ENCODE results near the gene SYNE1. TPM values are rescaled to one million over a fixed set of nuclear protein-coding genes. Genes with fewer than 3 reads are reported as not detected.
"Not testable (repeated sequence)": the region's sequence is repeated elsewhere in the genome, so short reads cannot be mapped to it uniquely, and the experiment has no call there.

SYNE1 gene
- total RNA-seq, 3 donors from 2014 or later, result 16.8 to 78.6 (median 22.3) TPM

- Histone ChIP-seq H3K9me3 (no peaks in the 10 kb centered on the region), H3K36me3 (ENCODE audit: low read depth) (no peaks in the 10 kb centered on the region)
- ATAC-seq, result no peak
These were observed 140.4 kb downstream of the SYNE1 start for GRCh38 chr6:152496731-152497130.

DNA sequence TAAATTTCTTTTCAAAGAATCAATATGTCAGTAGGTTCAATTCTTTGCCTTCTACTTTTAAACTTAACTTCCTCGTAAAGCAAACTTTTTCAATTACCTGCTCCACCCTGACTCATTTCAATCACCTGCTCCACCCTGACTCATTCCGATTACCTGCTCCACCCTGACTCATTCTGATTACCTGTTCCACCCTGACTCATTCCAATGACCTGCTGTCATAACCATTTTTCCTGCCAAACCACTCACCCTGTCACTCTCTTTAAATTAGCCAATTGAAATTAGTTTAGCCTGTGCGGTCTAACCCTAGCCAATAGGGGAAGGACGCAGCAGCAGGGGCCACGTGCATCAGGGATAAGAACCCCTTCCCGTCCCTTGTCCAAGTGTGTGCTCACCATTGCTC, 141.7 kb downstream of the SYNE1 start:
- H3K36me3 ChIP-seq (ENCODE audit: low read depth); intact Hi-C loops (cut with DNase I, micrococcal nuclease); H3K4me3 ChIP-seq; H3K9me3 ChIP-seq; ATAC-seq; DNase-seq; H3K4me1 ChIP-seq (ENCODE audit: low read depth): not testable (repeated sequence)

More at GRCh38 chr6:152496731-152497130, 140.4 kb downstream of the SYNE1 start:
- Histone ChIP-seq H3K4me1 (ENCODE audit: low read depth) (no peaks in the 10 kb centered on the region), H3K4me3 (no peak overlapping the region)
- no peak for TF ChIP-seq CTCF (IDR thresholded peaks at IDR 0.05)
- no peak for DNase-seq
- intact Hi-C loops (cut with DNase I, micrococcal nuclease), result no loop called here

GRCh38 chr6:152492281-152492680, 144.9 kb downstream of the SYNE1 start:
- ATAC-seq; H3K4me1 ChIP-seq (ENCODE audit: low read depth); H3K4me3 ChIP-seq; H3K9me3 ChIP-seq; intact Hi-C loops (cut with DNase I, micrococcal nuclease); H3K36me3 ChIP-seq (ENCODE audit: low read depth); DNase-seq: not testable (repeated sequence)

GRCh38 chr6:152491501-152491900, 145.7 kb downstream of the SYNE1 start:
- DNase-seq; intact Hi-C loops (cut with DNase I, micrococcal nuclease); H3K36me3 ChIP-seq (ENCODE audit: low read depth); H3K4me1 ChIP-seq (ENCODE audit: low read depth); H3K9me3 ChIP-seq; ATAC-seq; H3K4me3 ChIP-seq: not testable (repeated sequence)

GRCh38 chr6:152490971-152491378, 146.2 kb downstream of the SYNE1 start:
- DNase-seq; H3K9me3 ChIP-seq; intact Hi-C loops (cut with DNase I, micrococcal nuclease); ATAC-seq; H3K4me1 ChIP-seq (ENCODE audit: low read depth); H3K36me3 ChIP-seq (ENCODE audit: low read depth); H3K4me3 ChIP-seq: not testable (repeated sequence)

DNA sequence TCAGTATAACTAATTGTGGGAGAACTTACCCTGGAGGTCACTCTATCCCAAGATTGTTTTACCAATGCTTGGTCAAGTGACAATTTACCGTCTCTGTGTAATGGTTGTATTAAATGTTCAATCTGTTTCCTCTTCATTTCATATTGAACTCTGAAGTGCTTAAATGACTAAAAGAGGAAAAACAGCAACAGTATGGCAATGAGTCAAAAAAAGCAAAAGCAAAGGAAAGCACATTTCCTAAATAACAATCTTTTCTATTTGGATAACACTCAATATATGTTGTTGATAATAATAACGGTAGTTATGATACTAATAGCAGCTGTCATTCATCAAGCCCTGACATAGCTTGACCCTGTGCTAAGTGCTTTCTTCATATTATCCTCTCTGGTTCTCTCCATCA, 152.4 kb downstream of the SYNE1 start:
- no peaks in the 10 kb centered on the region for H3K4me1 ChIP-seq (ENCODE audit: low read depth)
- ATAC-seq (no peak), DNase-seq (no peak)
- no peak overlapping the region for H3K4me3 ChIP-seq
- intact Hi-C loops (cut with DNase I, micrococcal nuclease), result no loop called here
- TF ChIP-seq CTCF (IDR thresholded peaks at IDR 0.05), result no peak
- no peaks in the 10 kb centered on the region for H3K36me3 ChIP-seq (ENCODE audit: low read depth)
- no peaks in the 10 kb centered on the region for H3K9me3 ChIP-seq

- Histone ChIP-seq H3K4me1 (ENCODE audit: low read depth) (no peaks in the 10 kb centered on the region), H3K4me3 (no peak overlapping the region), H3K9me3 (no peaks in the 10 kb centered on the region), H3K36me3 (ENCODE audit: low read depth) (no peaks in the 10 kb centered on the region)
- ATAC-seq (no peak), DNase-seq (no peak)
- intact Hi-C loops (cut with DNase I, micrococcal nuclease), result no loop called here
- no peak for TF ChIP-seq CTCF (IDR thresholded peaks at IDR 0.05)
These were observed 154.9 kb downstream of the SYNE1 start for GRCh38 chr6:152482289-152482688.

GRCh38 chr6:152478377-152479010, 158.7 kb downstream of the SYNE1 start:
- H3K4me3 ChIP-seq, result no peak overlapping the region
- H3K36me3 ChIP-seq (ENCODE audit: low read depth), result no peaks in the 10 kb centered on the region
- H3K4me1 ChIP-seq (ENCODE audit: low read depth), result no peaks in the 10 kb centered on the region
- ATAC-seq (no peak), DNase-seq (no peak)
- TF ChIP-seq CTCF (IDR thresholded peaks at IDR 0.05), result no peak
- intact Hi-C loops (cut with DNase I, micrococcal nuclease), result no loop called here
- H3K9me3 ChIP-seq, result no peaks in the 10 kb centered on the region
